BJ (cell line): ENCODE results near the gene PHF19. TPM values are rescaled to one million over a fixed set of nuclear protein-coding genes. Genes with fewer than 3 reads are reported as not detected.

Source experiments
- CTCF ChIA-PET: fragments of 350-600 bp; formaldehyde crosslinking; extraction: SDS; loops from one replicate; lab custom pipeline; 2021; ENCODE audit warnings: antibody characterized with exemption, inconsistent platforms; lab: Yijun Ruan, JAX
- POLR2A ChIA-PET: fragments of 300-600 bp; sonication (Branson Sonifier 250); formaldehyde crosslinking; extraction: SDS; loops from one replicate; lab custom pipeline; 2021; ENCODE audit warnings: antibody characterized with exemption; lab: Charles Lee
- DNase-seq: peaks from one replicate; pipeline ENCODE4 v3.0.0-alpha.2; 2011; ENCODE audit warnings: low read depth
- H3K27me3 ChIP-seq: 2 replicates; pipeline ENCODE4 v1.6.0; 2011; ENCODE audit warnings: low read length; ENCODE audit not compliant: control insufficient read depth, insufficient read depth
- H3K36me3 ChIP-seq: 2 replicates; pipeline ENCODE4 v1.5.1; 2011; ENCODE audit warnings: low read length; ENCODE audit not compliant: control insufficient read depth, insufficient read depth
- H3K4me3 ChIP-seq: 2 replicates; pipeline ENCODE4 v1.5.1; 2011; ENCODE audit warnings: low read depth, mild to moderate bottlenecking, control low read depth, low read length
- CTCF ChIP-seq: IDR thresholded peaks from 2 replicates; pipeline ENCODE4 v1.5.1; 2011; ENCODE audit warnings: low read depth, mild to moderate bottlenecking, control low read depth, inconsistent platforms, low read length, moderate library complexity; ENCODE audit not compliant: insufficient read depth
- polyA plus RNA-seq: library from polyadenylated mRNA; depleted of rRNA; stranded (reverse); fragments of >200 nt; gene quantifications from 2 replicates; pipeline ENCODE4 v1.2.3, GENCODE V29; 2011

PHF19 gene
- polyA plus RNA-seq, 1 experiment = 61.7 TPM

DNA sequence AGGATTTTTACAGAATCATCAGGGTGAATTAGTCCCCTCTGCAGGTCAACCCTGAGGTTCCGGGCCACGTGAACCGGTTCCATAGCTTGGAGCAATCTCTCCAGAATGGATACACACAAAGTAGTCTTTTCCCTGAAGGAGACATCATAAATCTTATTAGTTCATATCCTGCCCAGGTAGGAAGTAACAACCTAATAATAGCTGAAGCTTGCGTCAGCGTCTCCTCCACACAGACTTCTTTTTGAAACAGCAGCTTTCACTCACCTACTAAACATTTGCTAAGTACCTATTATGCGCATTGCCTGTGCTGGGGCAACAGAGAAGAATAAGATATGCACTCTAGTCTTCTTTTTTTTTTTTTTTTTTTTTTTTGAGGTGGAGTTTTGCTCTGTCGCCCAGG lies 43.7 kb downstream of the PHF19 start:
- Histone ChIP-seq H3K36me3 (peaks cover 2% of the 10 kb centered on the region; the same call in 1 of the 2 replicates), H3K27me3 (no peaks in the 10 kb centered on the region), H3K4me3 (no peak overlapping the region)
- no peak for DNase-seq
- ChIA-PET POLR2A (no interaction called here), CTCF (no interaction called here)
- no peak for TF ChIP-seq CTCF

GRCh38 chr9:120832807-120833206 lies 44.2 kb downstream of the PHF19 start:
- Histone ChIP-seq H3K4me3 (no peak overlapping the region), H3K27me3 (no peaks in the 10 kb centered on the region), H3K36me3 (peaks cover 2% of the 10 kb centered on the region; the same call in 1 of the 2 replicates)
- TF ChIP-seq CTCF = no peak
- ChIA-PET POLR2A (no interaction called here), CTCF (no interaction called here)
- DNase-seq = no peak

- H3K36me3 ChIP-seq = peaks cover 4% of the 10 kb centered on the region
- no peak for DNase-seq
- H3K4me3 ChIP-seq = no peak overlapping the region
- CTCF ChIA-PET = interaction anchor here (0.8 kb wide), 1 partner anchor 20 kb away, joined by 3 read pairs; no protein-coding TSS in a partner anchor
- no peaks in the 10 kb centered on the region for H3K27me3 ChIP-seq
- TF ChIP-seq CTCF = no peak
- POLR2A ChIA-PET = no interaction called here
Measured at GRCh38 chr9:120830865-120831264, 46.1 kb downstream of the PHF19 start.

GRCh38 chr9:120830151-120830550 lies 46.8 kb downstream of the PHF19 start:
- no peak for DNase-seq
- Histone ChIP-seq H3K4me3 (no peak overlapping the region), H3K36me3 (peaks cover 4% of the 10 kb centered on the region), H3K27me3 (no peaks in the 10 kb centered on the region)
- no peak for TF ChIP-seq CTCF
- ChIA-PET POLR2A (no interaction called here), CTCF (interaction anchor here (0.7 kb wide), 1 partner anchor 10 kb away, joined by 3 read pairs; no protein-coding TSS in a partner anchor)

GRCh38 chr9:120829650-120830049 lies 47.3 kb downstream of the PHF19 start:
- TF ChIP-seq CTCF = no peak
- peaks cover 4% of the 10 kb centered on the region for H3K36me3 ChIP-seq
- DNase-seq = no peak
- H3K4me3 ChIP-seq = no peak overlapping the region
- POLR2A ChIA-PET = no interaction called here
- H3K27me3 ChIP-seq = no peaks in the 10 kb centered on the region
- CTCF ChIA-PET = no interaction called here
